Breast epithelium (tissue), 3 donors: Measurements from ENCODE around the gene DNAAF3.

Experiments used
- CTCF ChIP-seq, 3 donors: fragments of 450-650 bp; IDR thresholded peaks; one replicate each; pipeline ENCODE4 v1.5.1; 2016 to 2017; ENCODE audit warnings: antibody characterized with exemption in 3 of 3, mild to moderate bottlenecking in 3 of 3, moderate library complexity in 3 of 3
- POLR2A ChIP-seq: fragments of 450-650 bp; IDR thresholded peaks from one replicate; pipeline ENCODE4 v1.6.1; 2016; ENCODE audit warnings: antibody characterized with exemption, mild to moderate bottlenecking, moderate library complexity
- POLR2AphosphoS5 ChIP-seq, 3 donors: sonication (generic); formaldehyde crosslinking; IDR thresholded peaks; one replicate each; pipeline ENCODE4 v1.6.1; 2017; ENCODE audit warnings: antibody characterized with exemption in 3 of 3

GRCh38 chr19:55212447-55212846, 46.0 kb upstream of the DNAAF3 start:
- TF ChIP-seq POLR2AphosphoS5 (IDR thresholded peaks at IDR 0.05) = no peak
- TF ChIP-seq CTCF (IDR thresholded peaks at IDR 0.05) = no peak
- no peak for TF ChIP-seq POLR2A
